Measurements from ENCODE around the gene FSCB. TPM values are rescaled to one million over a fixed set of nuclear protein-coding genes. Genes with fewer than 3 reads are reported as not detected.
"Not testable (repeated sequence)": the region's sequence is repeated elsewhere in the genome, so short reads cannot be mapped to it uniquely, and the experiment has no call there.

FSCB gene, protein sequence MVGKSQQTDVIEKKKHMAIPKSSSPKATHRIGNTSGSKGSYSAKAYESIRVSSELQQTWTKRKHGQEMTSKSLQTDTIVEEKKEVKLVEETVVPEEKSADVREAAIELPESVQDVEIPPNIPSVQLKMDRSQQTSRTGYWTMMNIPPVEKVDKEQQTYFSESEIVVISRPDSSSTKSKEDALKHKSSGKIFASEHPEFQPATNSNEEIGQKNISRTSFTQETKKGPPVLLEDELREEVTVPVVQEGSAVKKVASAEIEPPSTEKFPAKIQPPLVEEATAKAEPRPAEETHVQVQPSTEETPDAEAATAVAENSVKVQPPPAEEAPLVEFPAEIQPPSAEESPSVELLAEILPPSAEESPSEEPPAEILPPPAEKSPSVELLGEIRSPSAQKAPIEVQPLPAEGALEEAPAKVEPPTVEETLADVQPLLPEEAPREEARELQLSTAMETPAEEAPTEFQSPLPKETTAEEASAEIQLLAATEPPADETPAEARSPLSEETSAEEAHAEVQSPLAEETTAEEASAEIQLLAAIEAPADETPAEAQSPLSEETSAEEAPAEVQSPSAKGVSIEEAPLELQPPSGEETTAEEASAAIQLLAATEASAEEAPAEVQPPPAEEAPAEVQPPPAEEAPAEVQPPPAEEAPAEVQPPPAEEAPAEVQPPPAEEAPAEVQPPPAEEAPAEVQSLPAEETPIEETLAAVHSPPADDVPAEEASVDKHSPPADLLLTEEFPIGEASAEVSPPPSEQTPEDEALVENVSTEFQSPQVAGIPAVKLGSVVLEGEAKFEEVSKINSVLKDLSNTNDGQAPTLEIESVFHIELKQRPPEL
- polyA plus RNA-seq (2014; cell fraction: cytosol; rRNA removed), result not detected in 2 replicates
- polyA plus RNA-seq (2014; cell fraction: nucleus; rRNA removed), result not detected in 2 replicates

DNA sequence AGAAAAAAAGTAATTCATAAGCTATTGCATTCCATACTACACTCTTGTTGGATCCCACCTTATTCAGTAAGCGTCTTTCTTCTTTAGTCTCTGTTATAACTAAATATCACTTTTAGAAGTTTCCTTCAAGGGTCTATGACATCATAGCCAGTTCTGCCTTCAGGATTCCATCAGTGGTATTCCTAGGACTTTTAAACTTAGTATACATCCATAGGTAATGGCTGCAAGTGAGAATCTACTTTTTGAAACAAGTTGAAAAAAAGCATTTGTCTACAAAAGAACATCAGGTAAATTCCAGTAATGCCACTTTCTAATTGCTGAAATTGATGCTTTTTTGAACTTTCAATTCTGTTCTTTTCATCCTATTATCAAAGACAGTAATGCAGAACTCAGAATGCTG, at the start of gene FSCB:
FSCB (minus strand) TSS at position 101 of the 400 bp plus-strand sequence. CDS start 296 bp downstream, outside the sequence.
- no peak for DNase-seq (ENCODE audit: low spot score)

DNA sequence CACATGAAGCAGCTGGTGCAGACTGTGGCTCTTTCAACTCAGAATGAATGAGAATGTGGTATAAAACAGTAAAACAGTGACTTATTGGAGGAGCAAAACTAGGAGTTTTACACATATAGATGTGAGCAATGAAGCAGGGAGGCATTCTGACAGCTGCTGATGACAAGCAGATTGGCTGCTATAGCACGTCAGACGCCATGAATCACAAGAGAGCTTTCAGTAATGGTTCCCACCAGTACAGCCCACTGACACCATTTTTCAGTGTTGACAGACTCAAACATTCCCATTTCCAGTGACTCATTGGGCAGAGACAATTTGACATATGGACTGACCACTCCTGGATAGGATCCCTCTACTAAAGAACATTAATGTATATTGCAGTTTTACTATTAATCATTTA, 24.6 kb upstream of the FSCB start:
- DNase-seq (ENCODE audit: low spot score), result no peak

DNA sequence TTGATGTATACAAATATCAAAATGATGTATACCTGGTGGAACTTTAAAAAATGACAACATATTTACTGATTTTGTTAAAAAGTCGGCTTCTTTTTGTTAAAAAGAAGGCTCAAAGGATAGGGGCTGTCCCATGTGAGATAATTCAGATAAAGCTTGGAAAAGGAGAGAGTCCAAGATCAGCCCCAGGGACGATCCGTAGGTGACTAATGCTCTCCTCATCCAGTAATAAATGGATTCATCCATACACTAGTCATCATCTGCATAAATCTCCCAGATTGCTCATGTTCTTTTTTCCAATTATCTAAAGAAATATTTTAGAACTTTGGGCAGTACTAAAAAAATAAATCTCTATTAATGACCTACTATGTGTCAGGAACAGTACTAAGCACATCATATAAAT, 23.4 kb upstream of the FSCB start:
- DNase-seq (ENCODE audit: low spot score), result no peak

DNA sequence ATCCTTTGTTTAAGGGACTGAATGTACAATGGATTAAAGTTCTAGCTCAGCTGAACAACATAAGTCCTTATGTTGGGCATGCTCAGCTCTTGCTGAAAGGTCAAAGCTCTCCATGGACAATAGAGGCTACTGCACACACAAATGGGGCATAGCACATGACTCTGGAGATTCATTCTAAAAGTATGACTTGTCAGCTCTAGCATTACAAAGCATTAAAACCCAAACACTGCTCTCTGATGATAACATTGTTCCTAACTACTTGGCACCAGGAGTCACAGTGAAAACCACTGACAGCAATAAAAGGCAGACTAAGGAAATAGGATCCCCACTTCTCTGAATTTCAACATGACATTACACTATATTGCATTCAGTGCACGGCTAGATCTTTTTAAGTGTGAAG, 21.9 kb upstream of the FSCB start:
- no peak for DNase-seq (ENCODE audit: low spot score)

DNA sequence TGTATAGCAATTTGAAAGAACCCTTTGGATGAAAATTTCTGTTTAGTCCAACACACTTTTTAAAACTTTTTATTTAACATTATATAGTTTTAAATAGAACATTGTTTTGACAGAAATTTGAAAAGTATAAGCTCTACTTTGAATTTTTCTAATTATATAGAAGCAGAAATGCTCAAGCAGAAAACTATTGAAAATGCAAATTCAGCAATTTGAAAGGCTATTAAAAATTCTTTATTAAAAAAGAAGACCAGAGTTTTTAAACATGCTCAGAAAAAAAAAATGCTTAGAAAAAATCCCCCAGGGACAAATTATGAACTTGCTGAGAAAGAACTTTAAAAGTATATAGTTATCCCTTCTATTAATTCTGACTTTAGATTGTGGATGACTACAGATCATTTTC, 21.1 kb upstream of the FSCB start:
- DNase-seq (ENCODE audit: low spot score), result no peak

DNA sequence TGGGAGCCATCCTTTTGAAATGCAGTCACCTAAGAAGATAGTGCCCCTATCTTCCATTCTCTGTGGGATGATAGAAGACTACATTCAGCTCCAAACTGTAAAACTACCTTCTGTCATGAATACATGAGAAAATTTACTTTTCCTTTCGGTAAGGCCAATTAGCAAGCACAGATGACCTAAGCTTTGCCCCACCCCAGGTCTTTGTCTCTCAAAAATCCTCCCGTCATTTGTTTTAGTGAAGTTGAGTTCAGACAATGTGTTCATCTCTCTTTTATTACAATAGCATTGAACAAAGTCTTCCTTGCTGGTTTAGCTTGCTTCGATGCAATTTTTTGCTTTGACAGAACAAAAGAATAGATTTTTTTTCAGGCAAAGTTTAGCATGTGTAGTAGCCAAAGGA, 18.2 kb upstream of the FSCB start:
- DNase-seq (ENCODE audit: low spot score), result no peak

DNA sequence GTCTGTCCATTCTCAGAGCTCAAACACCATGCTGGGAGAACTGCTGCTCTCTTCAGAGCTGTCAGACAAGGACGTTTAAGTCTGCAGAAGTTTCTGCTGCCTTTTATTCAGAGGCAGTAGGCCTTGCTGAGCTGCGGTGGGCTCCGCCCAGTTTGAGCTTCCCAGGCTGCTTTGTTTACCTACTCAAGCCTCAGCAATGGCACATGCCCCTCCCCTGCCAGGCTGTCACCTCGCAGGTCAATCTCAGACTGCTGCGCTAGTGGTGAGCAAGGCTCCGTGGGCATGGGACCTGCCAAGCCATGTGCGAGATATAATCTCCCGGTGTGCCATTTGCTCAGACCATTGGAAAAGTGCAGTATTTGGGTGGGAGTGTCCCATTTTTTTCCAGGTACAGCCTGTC, 8.6 kb upstream of the FSCB start:
- not testable (repeated sequence) for DNase-seq (ENCODE audit: low spot score)

DNA sequence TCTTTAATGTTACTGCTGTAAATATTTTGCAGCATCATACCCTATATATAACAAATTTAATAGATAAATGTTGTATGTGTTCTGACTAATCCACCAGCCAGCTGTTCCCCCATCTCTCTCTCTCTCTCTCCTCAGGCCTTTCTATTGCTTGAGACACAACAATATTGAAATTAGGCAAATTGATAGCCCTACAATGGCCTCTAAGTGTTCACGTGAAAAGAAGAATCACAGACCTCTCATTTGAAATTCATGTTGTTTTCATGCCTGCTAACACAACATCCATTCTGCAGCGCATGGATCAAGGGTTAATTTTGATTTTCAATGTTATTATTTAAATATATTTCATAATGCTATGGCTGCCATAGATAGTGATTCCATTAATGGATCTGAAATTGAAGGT, 1.8 kb upstream of the FSCB start:
- DNase-seq (ENCODE audit: low spot score), result no peak

DNA sequence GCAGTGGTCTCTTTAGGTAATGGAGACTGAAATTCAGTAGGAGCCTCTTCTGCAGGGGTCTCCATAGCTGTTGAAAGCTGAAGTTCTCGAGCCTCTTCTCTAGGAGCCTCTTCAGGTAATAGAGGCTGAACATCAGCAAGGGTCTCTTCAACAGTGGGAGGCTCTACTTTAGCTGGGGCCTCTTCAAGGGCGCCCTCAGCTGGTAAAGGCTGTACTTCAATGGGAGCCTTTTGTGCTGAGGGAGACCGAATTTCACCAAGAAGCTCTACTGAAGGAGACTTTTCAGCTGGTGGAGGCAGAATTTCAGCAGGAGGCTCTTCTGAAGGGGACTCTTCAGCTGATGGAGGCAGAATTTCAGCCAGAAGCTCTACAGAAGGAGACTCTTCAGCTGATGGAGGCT, 1.5 kb downstream of the FSCB start:
- no peak for DNase-seq (ENCODE audit: low spot score)

DNA sequence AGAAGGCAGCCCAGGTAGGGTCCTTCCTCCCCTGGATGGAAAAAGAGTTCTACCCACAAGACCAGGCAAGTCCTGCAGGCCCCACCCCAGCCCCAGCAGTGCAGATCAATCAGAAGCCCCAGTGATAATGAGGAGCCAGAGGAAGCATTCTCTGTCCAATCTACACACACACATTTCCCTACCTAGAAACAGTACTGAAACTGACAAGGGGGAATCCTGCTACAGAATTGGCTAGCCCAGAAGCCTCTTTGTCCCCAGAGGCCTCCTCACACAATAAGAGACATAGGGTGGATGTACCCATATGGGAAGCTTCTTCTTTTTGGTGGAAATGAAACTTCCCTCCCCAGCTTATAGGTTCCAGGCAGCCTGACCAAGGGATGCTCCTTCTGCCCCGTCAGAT, 9.9 kb downstream of the FSCB start:
- DNase-seq (ENCODE audit: low spot score), result no peak

DNA sequence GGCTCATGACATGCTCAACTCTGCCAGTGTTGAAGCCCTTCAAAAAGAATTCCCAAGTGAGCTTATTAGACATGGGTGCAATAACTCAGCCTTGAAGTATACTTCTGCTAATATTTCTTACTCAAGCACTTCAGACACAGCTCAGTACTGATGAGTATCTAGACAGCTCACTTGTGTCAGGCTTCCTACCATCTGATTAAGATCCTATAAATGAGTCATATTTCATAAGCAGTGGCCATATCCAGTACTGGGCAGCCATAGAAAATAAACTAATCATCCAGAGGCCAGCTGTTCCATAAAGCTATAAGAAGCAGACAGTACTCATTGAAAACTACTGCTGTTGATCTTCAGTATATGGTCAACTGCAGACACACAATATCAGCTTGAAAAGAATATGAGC, 12.9 kb downstream of the FSCB start:
- no peak for DNase-seq (ENCODE audit: low spot score)

DNA sequence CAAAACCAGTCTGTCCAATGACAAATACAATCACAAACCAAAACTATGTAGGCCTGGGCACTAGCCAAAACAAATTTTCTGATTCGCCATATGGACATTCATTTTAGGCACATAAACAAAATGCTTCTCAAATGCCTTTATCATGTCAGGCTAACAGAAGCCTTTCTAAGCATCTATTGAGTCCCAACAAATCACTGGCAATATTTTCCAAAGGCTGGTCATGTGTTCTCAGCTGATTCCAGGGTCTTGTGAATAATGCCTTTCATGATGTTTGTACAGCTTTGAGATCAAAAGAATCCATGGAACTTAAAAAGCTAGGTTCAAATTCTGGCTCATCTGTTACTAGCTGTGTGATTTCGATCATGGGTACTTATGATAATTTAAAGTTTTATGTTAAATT, 16.1 kb downstream of the FSCB start:
- no peak for DNase-seq (ENCODE audit: low spot score)

DNA sequence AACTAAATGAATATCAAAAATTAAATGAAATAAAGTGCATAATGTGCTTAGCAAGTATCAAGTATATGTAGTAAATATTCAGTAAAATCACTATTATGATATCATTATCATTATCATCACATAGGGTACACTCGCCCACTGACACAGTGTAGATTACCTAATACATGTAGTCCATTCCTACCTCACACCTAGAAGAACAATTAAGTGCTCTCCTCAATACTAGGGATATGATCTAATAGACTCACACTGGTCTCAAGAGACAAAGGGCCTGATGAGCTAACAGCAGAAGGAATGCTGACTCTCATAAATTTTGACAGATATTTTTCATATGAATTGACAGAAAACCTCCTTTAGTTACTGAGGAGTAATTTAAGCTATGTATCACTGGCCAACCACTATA, 29.1 kb downstream of the FSCB start:
- DNase-seq (ENCODE audit: low spot score), result no peak

DNA sequence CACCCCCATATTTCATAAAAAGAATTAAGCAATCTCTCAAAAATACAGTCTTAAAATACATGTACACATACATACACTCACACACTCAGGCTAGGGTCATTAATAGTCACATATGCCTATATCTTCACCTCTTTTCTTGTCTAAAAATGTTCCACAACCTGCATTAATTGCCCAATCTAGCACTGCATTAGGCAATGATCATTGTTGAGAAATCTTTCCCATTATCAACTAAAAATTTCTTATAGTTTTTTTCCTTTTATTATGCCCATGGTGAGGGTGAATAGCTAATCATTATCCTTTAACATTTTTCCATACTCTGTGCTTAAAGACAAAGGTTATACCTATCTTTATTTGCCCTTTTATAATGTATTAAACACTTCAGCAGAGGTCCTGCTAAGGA, 38.3 kb downstream of the FSCB start:
- DNase-seq (ENCODE audit: low spot score), result no peak

DNA sequence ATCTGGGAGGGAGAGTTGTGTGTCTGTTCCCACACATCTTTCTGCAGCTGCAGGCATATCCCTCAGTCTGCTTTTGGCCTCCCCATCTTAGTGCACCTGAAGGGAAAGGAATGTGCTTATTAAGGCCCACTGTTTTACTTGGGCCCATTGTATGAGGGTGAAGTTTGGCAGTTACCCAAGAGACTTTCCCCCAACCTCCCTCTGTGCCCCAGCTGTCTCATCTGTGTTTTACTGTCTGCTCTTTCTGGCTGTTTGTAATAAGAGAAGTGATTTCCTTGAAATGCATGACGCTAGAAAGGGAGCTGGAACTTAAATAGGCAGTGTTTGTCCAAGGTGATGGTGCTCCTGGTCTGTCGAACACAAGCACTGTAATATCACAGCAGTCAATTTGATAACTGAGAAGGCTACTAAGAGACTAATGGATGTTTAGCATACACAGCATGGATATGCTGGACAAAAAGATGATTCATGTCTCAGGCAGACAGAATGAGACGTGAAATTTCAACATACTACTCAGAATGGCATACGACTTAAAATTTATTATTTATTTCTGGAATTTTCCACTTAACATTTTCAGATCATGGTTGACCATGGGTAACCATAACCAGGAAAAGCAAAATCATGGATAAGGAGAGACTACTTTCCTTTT, 43.6 kb downstream of the FSCB start:
- no peak for DNase-seq (ENCODE audit: low spot score)

DNA sequence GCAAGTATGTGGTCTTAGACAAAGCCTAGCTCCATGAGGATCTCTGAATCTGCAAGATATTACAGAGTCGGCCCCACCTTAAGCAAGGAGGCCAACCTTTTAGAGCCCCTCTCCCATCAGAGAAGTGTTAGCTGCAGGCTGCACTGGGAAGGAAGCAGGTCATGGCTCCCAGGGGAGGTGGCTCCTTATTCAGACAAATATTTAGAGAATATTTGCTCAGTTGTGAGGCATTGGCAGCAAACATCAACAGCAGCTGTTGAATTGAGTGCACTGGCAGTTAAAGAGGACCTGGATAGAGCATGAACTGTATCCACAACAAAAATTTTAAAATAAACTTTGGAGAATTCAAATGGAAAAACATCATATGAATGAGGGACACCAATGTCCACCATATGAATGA, 44.7 kb downstream of the FSCB start:
- no peak for DNase-seq (ENCODE audit: low spot score)

DNA sequence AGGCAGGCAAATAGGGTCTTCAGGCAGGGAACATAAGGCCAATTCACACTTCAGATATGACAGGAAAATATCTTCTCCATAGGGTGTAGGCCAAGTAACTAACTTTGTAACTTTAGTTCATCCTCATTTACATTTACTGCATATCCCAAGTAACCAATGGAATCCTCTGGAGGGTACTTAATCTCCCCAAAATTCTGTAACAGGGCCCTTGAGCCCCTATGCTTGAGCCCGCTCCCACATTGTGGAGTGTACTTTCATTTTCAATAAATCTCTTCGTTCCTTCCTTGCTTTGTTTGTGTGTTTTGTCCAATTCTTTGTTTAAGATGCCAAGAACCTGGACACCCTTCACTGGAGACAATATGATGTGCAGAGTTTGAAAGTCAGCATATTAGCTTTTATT, 45.3 kb downstream of the FSCB start:
- no peak for DNase-seq (ENCODE audit: low spot score)
